Stimulated activated naive CD8-positive, alpha-beta T cell treated with anti-CD3 and anti-CD28 coated beads, Interleukin-15, amount 100 ng/mL, for 72 hours (primary cell): Measurements from ENCODE around the gene ZNF177.

ENCODE experiments used
- ATAC-seq: fragments of 150-1000 bp; cut with Tn5 transposase; 2 replicates; pipeline ENCODE4 v1.10.0; 2021; ENCODE audit warnings: mild to moderate bottlenecking, moderate library complexity
- DNase-seq, 2 donors: peaks; one replicate each; pipeline ENCODE4 v3.0.0; 2021 to 2022
- H3K27ac Mint-ChIP-seq, 2 donors: one replicate each; pipeline ENCODE4 v1.8.0; 2022; ENCODE audit warnings: mild to moderate bottlenecking in 2 of 2, mixed read lengths in 2 of 2, moderate library complexity in 2 of 2
- H3K27me3 Mint-ChIP-seq: one replicate; pipeline ENCODE4 v1.8.0; 2022; ENCODE audit warnings: mixed read lengths
- H3K4me1 Mint-ChIP-seq: one replicate; pipeline ENCODE4 v1.8.0; 2022; ENCODE audit warnings: mild to moderate bottlenecking, mixed read lengths
- H3K4me3 Mint-ChIP-seq, 2 donors: one replicate each; pipeline ENCODE4 v1.8.0; 2022; ENCODE audit warnings: mild to moderate bottlenecking in 2 of 2, mixed read lengths in 2 of 2, moderate library complexity in 1 of 2
- H3K9me3 Mint-ChIP-seq, 2 donors: one replicate each; pipeline ENCODE4 v1.8.0; 2022; ENCODE audit warnings: mixed read lengths in 2 of 2

The ZNF177 gene

GRCh38 chr19:9370738-9371619 lies 8.2 kb downstream of the ZNF177 start:
- H3K4me1 Mint-ChIP-seq, result no peaks in the 10 kb centered on the region
- H3K27me3 Mint-ChIP-seq, result no peaks in the 10 kb centered on the region
- H3K27ac Mint-ChIP-seq, result no peak overlapping the region
- ATAC-seq (no peak), DNase-seq (no peak)
- peaks cover 42 to 52% of the 10 kb centered on the region in 2 donors for H3K9me3 Mint-ChIP-seq
- H3K4me3 Mint-ChIP-seq, result no peak overlapping the region

GRCh38 chr19:9381361-9381785 lies 18.6 kb downstream of the ZNF177 start:
- no peak overlapping the region for H3K4me3 Mint-ChIP-seq
- H3K27ac Mint-ChIP-seq, result no peak overlapping the region
- H3K9me3 Mint-ChIP-seq, result peaks cover 64 to 69% of the 10 kb centered on the region in 2 donors
- no peak for ATAC-seq
- no peaks in the 10 kb centered on the region for H3K27me3 Mint-ChIP-seq
- no peak for DNase-seq
- H3K4me1 Mint-ChIP-seq, result no peaks in the 10 kb centered on the region

GRCh38 chr19:9406798-9407352 lies 44.1 kb downstream of the ZNF177 start:
- no peaks in the 10 kb centered on the region for H3K27me3 Mint-ChIP-seq
- DNase-seq, result peak; percentile 32 to 69
- peaks cover 21% of the 10 kb centered on the region for H3K4me1 Mint-ChIP-seq
- peak overlapping the region; percentile 86 to 90 for H3K4me3 Mint-ChIP-seq
- H3K27ac Mint-ChIP-seq, result peak overlapping the region; percentile 90 to 98
- peak; percentile 90 for ATAC-seq
- H3K9me3 Mint-ChIP-seq, result peaks cover 44 to 72% of the 10 kb centered on the region in 2 donors

GRCh38 chr19:9407827-9408226 lies 45.0 kb downstream of the ZNF177 start:
- H3K9me3 Mint-ChIP-seq, result peaks cover 48 to 72% of the 10 kb centered on the region in 2 donors
- ATAC-seq (no peak), DNase-seq (no peak)
- no peaks in the 10 kb centered on the region for H3K27me3 Mint-ChIP-seq
- peaks cover 21% of the 10 kb centered on the region for H3K4me1 Mint-ChIP-seq
- peak overlapping the region; percentile 45 to 90 for H3K4me3 Mint-ChIP-seq
- H3K27ac Mint-ChIP-seq, result no peak overlapping the region

GRCh38 chr19:9413240-9413954 lies 50.6 kb downstream of the ZNF177 start:
- ATAC-seq, result no peak
- H3K4me3 Mint-ChIP-seq, result no peak overlapping the region
- H3K27me3 Mint-ChIP-seq, result no peaks in the 10 kb centered on the region
- H3K4me1 Mint-ChIP-seq, result peaks cover under 1% of the 10 kb centered on the region
- DNase-seq, result no peak
- H3K27ac Mint-ChIP-seq, result no peak overlapping the region
- H3K9me3 Mint-ChIP-seq, result peaks cover 47 to 59% of the 10 kb centered on the region in 2 donors

GRCh38 chr19:9427941-9428340 lies 65.1 kb downstream of the ZNF177 start:
- no peak for DNase-seq
- H3K4me3 Mint-ChIP-seq, result no peak overlapping the region
- peaks cover 26 to 68% of the 10 kb centered on the region in 2 donors for H3K9me3 Mint-ChIP-seq
- no peaks in the 10 kb centered on the region for H3K27me3 Mint-ChIP-seq
- H3K4me1 Mint-ChIP-seq, result no peaks in the 10 kb centered on the region
- no peak for ATAC-seq
- no peak overlapping the region for H3K27ac Mint-ChIP-seq

GRCh38 chr19:9430444-9430843 lies 67.6 kb downstream of the ZNF177 start:
- H3K4me1 Mint-ChIP-seq, result peaks cover 11% of the 10 kb centered on the region
- H3K9me3 Mint-ChIP-seq, result peaks cover 17 to 46% of the 10 kb centered on the region in 2 donors
- H3K4me3 Mint-ChIP-seq, result no peak overlapping the region
- no peak for DNase-seq
- no peaks in the 10 kb centered on the region for H3K27me3 Mint-ChIP-seq
- no peak for ATAC-seq
- H3K27ac Mint-ChIP-seq, result peak overlapping the region in 1 of 2 donors; percentile 0

- H3K9me3 Mint-ChIP-seq, result peaks cover 17 to 39% of the 10 kb centered on the region in 2 donors
- DNase-seq, result peak in 1 of 2 donors; percentile 31
- ATAC-seq, result no peak
- H3K27me3 Mint-ChIP-seq, result no peaks in the 10 kb centered on the region
- no peak overlapping the region for H3K4me3 Mint-ChIP-seq
- no peak overlapping the region for H3K27ac Mint-ChIP-seq
- H3K4me1 Mint-ChIP-seq, result peaks cover 21% of the 10 kb centered on the region
Measured at GRCh38 chr19:9431475-9431874, 68.7 kb downstream of the ZNF177 start.
